Measurements from ENCODE around the gene SMARCC1. TPM values are rescaled to one million over a fixed set of nuclear protein-coding genes. Genes with fewer than 3 reads are reported as not detected.

Gene SMARCC1
- total RNA-seq, 1 donor from 2014 or later: 75.2 TPM

GRCh38 chr3:47799733-47800132, 18.0 kb upstream of the SMARCC1 start:
- H3K36me3 ChIP-seq (ENCODE audit: control insufficient read depth in 3 of 3, insufficient read depth in 3 of 3, low read length in 3 of 3): no peaks in the 10 kb centered on the region
- no peaks in the 10 kb centered on the region for H3K9me3 ChIP-seq (ENCODE audit: control insufficient read depth in 3 of 3, low read length in 3 of 3)

GRCh38 chr3:47794544-47794943, 12.9 kb upstream of the SMARCC1 start:
- no peaks in the 10 kb centered on the region for H3K27me3 ChIP-seq (ENCODE audit: control insufficient read depth in 3 of 3, insufficient read depth in 3 of 3, low read length in 3 of 3)
- H3K27ac ChIP-seq (ENCODE audit: low read depth, low read length): no peak overlapping the region
- no peaks in the 10 kb centered on the region for H3K36me3 ChIP-seq (ENCODE audit: control insufficient read depth in 3 of 3, insufficient read depth in 3 of 3, low read length in 3 of 3)
- no peaks in the 10 kb centered on the region for H3K4me1 ChIP-seq (ENCODE audit: control insufficient read depth in 3 of 3, insufficient read depth in 3 of 3, low read length in 3 of 3)
- H3K4me3 ChIP-seq (ENCODE audit: low read length in 3 of 3): no peak overlapping the region
- no peaks in the 10 kb centered on the region for H3K9me3 ChIP-seq (ENCODE audit: control insufficient read depth in 3 of 3, low read length in 3 of 3)
- H3K9ac ChIP-seq (ENCODE audit: low read depth in 1 of 3, low read length in 3 of 3): no peak overlapping the region

More at GRCh38 chr3:47799733-47800132, 18.0 kb upstream of the SMARCC1 start:
- H3K4me1 ChIP-seq (ENCODE audit: control insufficient read depth in 3 of 3, insufficient read depth in 3 of 3, low read length in 3 of 3): peaks cover 7 to 17% (median 10%) of the 10 kb centered on the region in 3 donors
- no peak overlapping the region for H3K4me3 ChIP-seq (ENCODE audit: low read length in 3 of 3)
- no peak overlapping the region for H3K27ac ChIP-seq (ENCODE audit: low read depth, low read length)
- H3K9ac ChIP-seq (ENCODE audit: low read depth in 1 of 3, low read length in 3 of 3): no peak overlapping the region
- H3K27me3 ChIP-seq (ENCODE audit: control insufficient read depth in 3 of 3, insufficient read depth in 3 of 3, low read length in 3 of 3): no peaks in the 10 kb centered on the region

DNA sequence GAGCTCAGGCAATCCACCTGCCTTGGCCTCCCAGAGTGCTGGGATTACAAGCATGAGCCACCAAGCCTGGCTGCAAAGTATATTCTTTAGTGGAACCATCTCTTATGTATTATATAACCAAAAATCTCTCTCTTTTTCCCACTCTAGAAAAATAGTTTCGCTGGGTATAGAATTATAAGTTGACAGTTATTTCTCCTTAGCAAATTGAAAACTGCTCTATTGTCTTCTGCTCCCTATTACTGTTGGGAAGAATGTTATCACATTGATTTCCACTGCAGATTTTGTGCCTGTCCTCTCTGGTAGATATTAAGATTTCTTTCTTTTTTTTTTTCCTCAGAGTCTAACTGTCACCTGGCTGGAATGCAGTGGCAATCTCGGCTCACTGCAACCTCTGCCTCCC, 11.0 kb upstream of the SMARCC1 start:
- Histone ChIP-seq H3K4me1 (ENCODE audit: control insufficient read depth in 3 of 3, insufficient read depth in 3 of 3, low read length in 3 of 3) (no peaks in the 10 kb centered on the region), H3K27ac (ENCODE audit: low read depth, low read length) (no peak overlapping the region), H3K9ac (ENCODE audit: low read depth in 1 of 3, low read length in 3 of 3) (no peak overlapping the region), H3K4me3 (ENCODE audit: low read length in 3 of 3) (no peak overlapping the region), H3K36me3 (ENCODE audit: control insufficient read depth in 3 of 3, insufficient read depth in 3 of 3, low read length in 3 of 3) (no peaks in the 10 kb centered on the region), H3K27me3 (ENCODE audit: control insufficient read depth in 3 of 3, insufficient read depth in 3 of 3, low read length in 3 of 3) (no peaks in the 10 kb centered on the region), H3K9me3 (ENCODE audit: control insufficient read depth in 3 of 3, low read length in 3 of 3) (no peaks in the 10 kb centered on the region)

- no peaks in the 10 kb centered on the region for H3K36me3 ChIP-seq (ENCODE audit: control insufficient read depth in 3 of 3, insufficient read depth in 3 of 3, low read length in 3 of 3)
- H3K9ac ChIP-seq (ENCODE audit: low read depth in 1 of 3, low read length in 3 of 3): no peak overlapping the region
- H3K27me3 ChIP-seq (ENCODE audit: control insufficient read depth in 3 of 3, insufficient read depth in 3 of 3, low read length in 3 of 3): no peaks in the 10 kb centered on the region
- no peak overlapping the region for H3K4me3 ChIP-seq (ENCODE audit: low read length in 3 of 3)
- H3K4me1 ChIP-seq (ENCODE audit: control insufficient read depth in 3 of 3, insufficient read depth in 3 of 3, low read length in 3 of 3): no peaks in the 10 kb centered on the region
- H3K9me3 ChIP-seq (ENCODE audit: control insufficient read depth in 3 of 3, low read length in 3 of 3): no peaks in the 10 kb centered on the region
- H3K27ac ChIP-seq (ENCODE audit: low read depth, low read length): no peak overlapping the region
These were observed 9.6 kb upstream of the SMARCC1 start for GRCh38 chr3:47791193-47791855.

DNA sequence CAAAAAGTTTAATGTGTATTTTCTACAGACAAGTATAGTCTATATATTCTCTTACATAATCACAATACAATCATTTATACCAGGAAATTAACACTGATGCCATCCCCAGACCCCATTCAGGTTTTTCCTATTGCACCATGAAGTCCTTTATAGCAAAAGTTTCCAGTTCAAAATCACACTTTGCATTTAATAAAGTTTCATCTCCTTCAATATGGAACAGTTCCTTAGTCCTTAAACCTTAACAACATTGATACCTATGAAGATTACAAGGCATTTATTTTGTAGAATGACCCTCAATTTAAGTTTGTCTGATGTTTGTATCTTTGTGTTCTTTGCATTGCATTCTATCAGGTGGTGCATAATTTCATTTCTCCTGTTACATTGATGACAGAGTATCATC, 2.0 kb upstream of the SMARCC1 start:
- Histone ChIP-seq H3K9ac (ENCODE audit: low read depth in 1 of 3, low read length in 3 of 3) (no peak overlapping the region), H3K27ac (ENCODE audit: low read depth, low read length) (no peak overlapping the region), H3K4me3 (ENCODE audit: low read length in 3 of 3) (no peak overlapping the region), H3K36me3 (ENCODE audit: control insufficient read depth in 3 of 3, insufficient read depth in 3 of 3, low read length in 3 of 3) (no peaks in the 10 kb centered on the region), H3K27me3 (ENCODE audit: control insufficient read depth in 3 of 3, insufficient read depth in 3 of 3, low read length in 3 of 3) (no peaks in the 10 kb centered on the region), H3K9me3 (ENCODE audit: control insufficient read depth in 3 of 3, low read length in 3 of 3) (no peaks in the 10 kb centered on the region), H3K4me1 (ENCODE audit: control insufficient read depth in 3 of 3, insufficient read depth in 3 of 3, low read length in 3 of 3) (peaks cover 17 to 22% (median 22%) of the 10 kb centered on the region in 3 donors)

GRCh38 chr3:47782446-47783308, 984 bp upstream of the SMARCC1 start:
- Histone ChIP-seq H3K4me3 (ENCODE audit: low read length in 3 of 3) (peak overlapping the region; percentile 86 to 98 (median 96)), H3K4me1 (ENCODE audit: control insufficient read depth in 3 of 3, insufficient read depth in 3 of 3, low read length in 3 of 3) (peaks cover 17 to 22% (median 22%) of the 10 kb centered on the region in 3 donors), H3K36me3 (ENCODE audit: control insufficient read depth in 3 of 3, insufficient read depth in 3 of 3, low read length in 3 of 3) (no peaks in the 10 kb centered on the region), H3K9me3 (ENCODE audit: control insufficient read depth in 3 of 3, low read length in 3 of 3) (no peaks in the 10 kb centered on the region), H3K27ac (ENCODE audit: low read depth, low read length) (peak overlapping the region; percentile 99), H3K9ac (ENCODE audit: low read depth in 1 of 3, low read length in 3 of 3) (peak overlapping the region; percentile 97 to 99 (median 98)), H3K27me3 (ENCODE audit: control insufficient read depth in 3 of 3, insufficient read depth in 3 of 3, low read length in 3 of 3) (no peaks in the 10 kb centered on the region)

- H3K27me3 ChIP-seq (ENCODE audit: control insufficient read depth in 3 of 3, insufficient read depth in 3 of 3, low read length in 3 of 3): no peaks in the 10 kb centered on the region
- peak overlapping the region; percentile 82 to 99 (median 97) for H3K9ac ChIP-seq (ENCODE audit: low read depth in 1 of 3, low read length in 3 of 3)
- peak overlapping the region; percentile 85 to 98 (median 96) for H3K4me3 ChIP-seq (ENCODE audit: low read length in 3 of 3)
- H3K27ac ChIP-seq (ENCODE audit: low read depth, low read length): peak overlapping the region; percentile 99
- H3K4me1 ChIP-seq (ENCODE audit: control insufficient read depth in 3 of 3, insufficient read depth in 3 of 3, low read length in 3 of 3): peaks cover 17 to 22% (median 22%) of the 10 kb centered on the region in 3 donors
- no peaks in the 10 kb centered on the region for H3K36me3 ChIP-seq (ENCODE audit: control insufficient read depth in 3 of 3, insufficient read depth in 3 of 3, low read length in 3 of 3)
- H3K9me3 ChIP-seq (ENCODE audit: control insufficient read depth in 3 of 3, low read length in 3 of 3): no peaks in the 10 kb centered on the region
These were observed 680 bp downstream of the SMARCC1 start for GRCh38 chr3:47780741-47781684.

- Histone ChIP-seq H3K9me3 (ENCODE audit: control insufficient read depth in 3 of 3, low read length in 3 of 3) (no peaks in the 10 kb centered on the region), H3K27ac (ENCODE audit: low read depth, low read length) (no peak overlapping the region), H3K36me3 (ENCODE audit: control insufficient read depth in 3 of 3, insufficient read depth in 3 of 3, low read length in 3 of 3) (no peaks in the 10 kb centered on the region), H3K9ac (ENCODE audit: low read depth in 1 of 3, low read length in 3 of 3) (no peak overlapping the region), H3K4me3 (ENCODE audit: low read length in 3 of 3) (no peak overlapping the region), H3K27me3 (ENCODE audit: control insufficient read depth in 3 of 3, insufficient read depth in 3 of 3, low read length in 3 of 3) (no peaks in the 10 kb centered on the region), H3K4me1 (ENCODE audit: control insufficient read depth in 3 of 3, insufficient read depth in 3 of 3, low read length in 3 of 3) (peaks cover 17 to 22% (median 22%) of the 10 kb centered on the region in 3 donors)
These were observed 2.9 kb downstream of the SMARCC1 start for GRCh38 chr3:47778746-47779145.

- peaks cover 7 to 11% (median 11%) of the 10 kb centered on the region in 3 donors for H3K36me3 ChIP-seq (ENCODE audit: control insufficient read depth in 3 of 3, insufficient read depth in 3 of 3, low read length in 3 of 3)
- H3K9me3 ChIP-seq (ENCODE audit: control insufficient read depth in 3 of 3, low read length in 3 of 3): no peaks in the 10 kb centered on the region
- H3K4me3 ChIP-seq (ENCODE audit: low read length in 3 of 3): no peak overlapping the region
- H3K27me3 ChIP-seq (ENCODE audit: control insufficient read depth in 3 of 3, insufficient read depth in 3 of 3, low read length in 3 of 3): no peaks in the 10 kb centered on the region
- H3K4me1 ChIP-seq (ENCODE audit: control insufficient read depth in 3 of 3, insufficient read depth in 3 of 3, low read length in 3 of 3): no peaks in the 10 kb centered on the region
- no peak overlapping the region for H3K27ac ChIP-seq (ENCODE audit: low read depth, low read length)
- H3K9ac ChIP-seq (ENCODE audit: low read depth in 1 of 3, low read length in 3 of 3): no peak overlapping the region
These were observed 8.9 kb downstream of the SMARCC1 start for GRCh38 chr3:47772788-47773187.
